SU-DHL-6 (cell line): Measurements from ENCODE around the gene VWDE.

Source experiments
- CTCF ChIP-seq: fragments of 200-600 bp; sonication (generic); IDR thresholded peaks from one replicate; pipeline ENCODE4 v1.5.1; 2017; ENCODE audit warnings: antibody characterized with exemption, mild to moderate bottlenecking, low read length, moderate library complexity; ENCODE audit not compliant: insufficient read depth, poor library complexity, severe bottlenecking
- EZH2phosphoT487 ChIP-seq: fragments of 200-600 bp; sonication (generic), shearing (Covaris generic); conservative IDR thresholded peaks from 2 replicates; pipeline ENCODE4 v1.6.1; 2018; ENCODE audit warnings: mild to moderate bottlenecking, antibody characterized with exemption, low read length, moderate library complexity, mixed read lengths

- no peak for TF ChIP-seq CTCF
- no peak for TF ChIP-seq EZH2phosphoT487
Measured at GRCh38 chr7:12305502-12305901, 98.2 kb downstream of the VWDE start.
